Heart right ventricle (tissue), 16 donors: ENCODE results near the gene TIMP3. TPM values are rescaled to one million over a fixed set of nuclear protein-coding genes. Genes with fewer than 3 reads are reported as not detected.

Experiments used
- ATAC-seq, 8 donors: fragments of 200-7000 bp; cut with Tn5 transposase; one replicate each; pipeline ENCODE4 v1.9.1; 2020; ENCODE audit warnings: mild to moderate bottlenecking in 8 of 8, moderate library complexity in 8 of 8, moderate number of reproducible peaks in 1 of 8
- DNase-seq, 2 donors: peaks; one replicate each; pipeline ENCODE4 v3.0.0-alpha.2; 2020
- H3K27ac ChIP-seq, 10 donors: fragments of 200-600 bp; sonication (generic) in 2 of 10; one replicate each; pipeline versions ENCODE4 v1.5.0 to v1.8.0; 2020 to 2022; ENCODE audit warnings: mild to moderate bottlenecking in 3 of 10
- H3K27me3 ChIP-seq, 7 donors: fragments of 200-600 bp; one replicate each; pipeline ENCODE4 v1.8.0; 2021 to 2022; ENCODE audit warnings: mild to moderate bottlenecking in 2 of 7
- H3K36me3 ChIP-seq, 9 donors: fragments of 200-600 bp; sonication (generic) in 1 of 9; one replicate each; pipeline versions ENCODE4 v1.5.0 to v1.8.0; 2020 to 2022; ENCODE audit warnings: mild to moderate bottlenecking in 2 of 9
- H3K4me1 ChIP-seq, 9 donors: fragments of 200-600 bp; sonication (generic) in 1 of 9; one replicate each; pipeline versions ENCODE4 v1.5.0 to v1.8.0; 2020 to 2022; ENCODE audit warnings: mild to moderate bottlenecking in 4 of 9
- H3K4me3 ChIP-seq, 10 donors: fragments of 200-600 bp; sonication (generic) in 2 of 10; one replicate each; pipeline versions ENCODE4 v1.5.0 to v1.8.0; 2020 to 2022; ENCODE audit warnings: mild to moderate bottlenecking in 7 of 10, moderate library complexity in 2 of 10
- H3K9me3 ChIP-seq, 11 donors: fragments of 200-600 bp in 10 of 11; sonication (generic) in 2 of 11; one replicate each; pipeline versions ENCODE4 v1.5.0 to v1.8.0; 2013 to 2022; ENCODE audit warnings: mild to moderate bottlenecking in 2 of 11, control low read depth in 1 of 11, moderate library complexity in 1 of 11
- CTCF ChIP-seq, 9 donors: fragments of 200-600 bp; sonication (generic) in 2 of 9; IDR thresholded peaks; one replicate each; pipeline versions ENCODE4 v1.5.0 to v1.8.0; 2021 to 2022; ENCODE audit warnings: antibody characterized with exemption in 9 of 9, mild to moderate bottlenecking in 5 of 9, moderate library complexity in 1 of 9
- WGBS, 2 donors: extraction: QIAGEN DNeasy Blood & Tissue Kit; methylation state at CpG; one replicate each; pipeline ENCODE4 v1.1.7; 2013; ENCODE audit warnings: inconsistent platforms in 1 of 2; 5-methylcytosine and 5-hydroxymethylcytosine counted together
- intact Hi-C, 10 donors: fragments of 100-400 bp; cut with DNase I; formaldehyde crosslinking; loops; one replicate each; pipeline versions ENCODE4 v1.11.1 to v1.14.2; 2022
- polyA plus RNA-seq, 2 donors: library from polyadenylated mRNA; stranded (reverse); fragments of 200-250 nt; gene quantifications; one replicate each; pipeline ENCODE4 v1.2.3, GENCODE V29; 2013
- total RNA-seq, 10 donors: library from RNA; stranded (reverse); fragmentation: NEBNext Ultra II Directional in 3 of 10; extraction: Animal tissue kit (Norgen Biotek cat#: 25700) in 3 of 10; gene quantifications; one replicate each; pipeline versions ENCODE4 v1.2.1 to v1.2.4, GENCODE V29; 2021 to 2023
- donor health status: Arrhythmogenic right ventricular cardiomyopathy.
- donor health status: ischemic (EF 13 %, LVEDD 7.1; RV severe dilation, severe dysfunction).
- donor health status: healthy with polysubstance abuse.
- donor health status: DM: no; HTN: yes; CAD: no.
- donor health status: DM: no; HTN: no; CAD: no.
- donor health status: ischemic (EF 25% LVEDD 6.9; RV normal size, moderate dysfunction).
- donor health status: ischemic (EF 25% LVEDD 5.7; RV mildly dilated, moderate dysfunction).
- donor health status: healthy.
- donor health status: DM: yes; HTN: yes; CAD: no.
- donor health status: Ischemic cardiomyopathy.
- donor health status: ischemic (EF 35%, LVEDD 5.7; RV mildly dilated, moderate dysfunction).
- donor health status: nonischemic (EF 11% LVEDD 7.7; RV severe dilation, severe dysfunction).
- donor health status: DM: yes; HTN: yes; CAD: no.
- donor health status: PGD.
- donor health status: ischemic (EF 29% LVEDD 5.4; RV normal size, mild dysfunction).
- donor health status: nonischemic (EF 23%, LVEDD 6.1; RV moderate dilation, normal function).

TIMP3 gene
- total and polyA plus RNA-seq, 12 donors, result 91.9 to 380 (median 157) TPM

DNA sequence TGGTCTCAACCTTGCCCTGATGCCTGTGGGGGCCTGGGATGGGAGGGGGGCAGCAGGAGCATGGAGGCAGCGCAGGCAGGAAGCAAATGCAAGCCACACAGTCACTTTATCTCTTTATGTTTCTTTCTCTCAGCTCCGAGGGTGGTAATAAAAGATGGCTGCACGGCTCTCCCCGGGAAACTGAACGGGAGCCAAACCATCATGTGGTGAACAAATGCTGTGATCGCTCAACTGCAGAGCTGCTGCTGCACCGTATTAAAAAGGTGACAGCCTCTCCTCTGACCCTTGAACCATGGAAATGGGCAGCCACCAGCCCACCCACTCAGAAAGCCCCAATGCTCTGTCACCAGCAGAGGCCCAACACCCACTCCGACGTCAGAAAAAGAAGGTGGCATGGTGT, 110.0 kb downstream of the TIMP3 start:
- WGBS, 2 donors, result 53 to 54% methylated on average over 9 of the region's 9 CpGs
- H3K27ac ChIP-seq, result no peak overlapping the region
- peaks cover 0 to 3% (median 0%) of the 10 kb centered on the region in 7 donors for H3K27me3 ChIP-seq
- H3K36me3 ChIP-seq, result no peaks in the 10 kb centered on the region
- ATAC-seq (no peak), DNase-seq (no peak)
- peaks cover 0 to 14% (median 6%) of the 10 kb centered on the region in 11 donors for H3K9me3 ChIP-seq
- H3K4me1 ChIP-seq, result no peaks in the 10 kb centered on the region
- no peak overlapping the region for H3K4me3 ChIP-seq
- intact Hi-C loops, result no loop called here
- no peak for TF ChIP-seq CTCF (IDR thresholded peaks at IDR 0.05)
